WTC11 (cell line): Measurements from ENCODE around the gene ANO9. TPM values are rescaled to one million over a fixed set of nuclear protein-coding genes. Genes with fewer than 3 reads are reported as not detected.

Experiments
- ATAC-seq: fragments of 200-7000 bp; cut with Tn5 transposase; 2 replicates; pipeline ENCODE4 v1.10.0; 2021; ENCODE audit warnings: mild to moderate bottlenecking, moderate library complexity
- CTCF ChIA-PET: fragments of 300-600 bp; sonication (Branson Sonifier 250); formaldehyde crosslinking; loops from one replicate; lab custom pipeline; 2021; ENCODE audit warnings: antibody characterized with exemption; lab: Charles Lee
- POLR2A ChIA-PET: fragments of 350-600 bp; sonication (Branson Sonifier 250); formaldehyde crosslinking; loops from one replicate; lab custom pipeline; 2021; ENCODE audit warnings: antibody characterized with exemption; lab: Charles Lee
- DNase-seq: peaks from one replicate; pipeline ENCODE4 v3.0.0; 2021; ENCODE audit warnings: low spot score
- H3K27ac Mint-ChIP-seq: 2 replicates; pipeline ENCODE4 v1.8.0; 2021; ENCODE audit warnings: mixed read lengths
- H3K27me3 Mint-ChIP-seq: 2 replicates; pipeline ENCODE4 v1.8.0; 2021; ENCODE audit warnings: low read depth, mild to moderate bottlenecking, moderate library complexity, mixed read lengths
- H3K36me3 Mint-ChIP-seq: 2 replicates; pipeline ENCODE4 v1.8.0; 2021; ENCODE audit warnings: mixed read lengths
- H3K4me1 Mint-ChIP-seq: 2 replicates; pipeline ENCODE4 v1.8.0; 2022; ENCODE audit warnings: mixed read lengths
- H3K4me3 Mint-ChIP-seq: 2 replicates; pipeline ENCODE4 v1.8.0; 2021; ENCODE audit warnings: mild to moderate bottlenecking, moderate library complexity, mixed read lengths
- H3K9me3 Mint-ChIP-seq: 2 replicates; pipeline ENCODE4 v1.8.0; 2021; ENCODE audit warnings: mixed read lengths
- CREB1 ChIP-seq: sonication (generic); formaldehyde crosslinking; IDR thresholded peaks from 2 replicates; pipeline ENCODE4 v1.8.0; 2023; ENCODE audit warnings: mild to moderate bottlenecking, missing genetic modification reagents
- CREM ChIP-seq: sonication (generic); formaldehyde crosslinking; IDR thresholded peaks from 2 replicates; pipeline ENCODE4 v1.8.1; 2022; ENCODE audit warnings: mild to moderate bottlenecking, missing genetic modification reagents, moderate library complexity
- EMX1 ChIP-seq: fragments of 250-450 bp; sonication (Bioruptor Pico); IDR thresholded peaks from 2 replicates; pipeline ENCODE4 v1.8.0; 2021; ENCODE audit warnings: mild to moderate bottlenecking
- GABPB1 ChIP-seq: sonication (generic); formaldehyde crosslinking; IDR thresholded peaks from 2 replicates; pipeline ENCODE4 v1.8.1; 2023; ENCODE audit warnings: mild to moderate bottlenecking, missing genetic modification reagents
- GTF2I ChIP-seq: fragments of 250-450 bp; sonication (Bioruptor Pico); conservative IDR thresholded peaks from 2 replicates; pipeline ENCODE4 v1.4.0; 2021; ENCODE audit warnings: mild to moderate bottlenecking
- HMGA2 ChIP-seq: fragments of 250-450 bp; sonication (Bioruptor Pico); IDR thresholded peaks from 2 replicates; pipeline ENCODE4 v1.4.0; 2021; ENCODE audit warnings: mild to moderate bottlenecking, moderate library complexity
- JAZF1 ChIP-seq: fragments of 250-450 bp; sonication (Bioruptor Pico); IDR thresholded peaks from 2 replicates; pipeline ENCODE4 v1.9.0; 2021; ENCODE audit warnings: moderate library complexity, mild to moderate bottlenecking, inconsistent platforms
- MXD4 ChIP-seq: fragments of 250-450 bp; sonication (Bioruptor Pico); IDR thresholded peaks from 2 replicates; pipeline ENCODE4 v1.8.0; 2021; ENCODE audit warnings: mild to moderate bottlenecking, moderate library complexity, borderline replicate concordance
- NFATC4 ChIP-seq: fragments of 250-450 bp; sonication (Bioruptor Pico); IDR thresholded peaks from 2 replicates; pipeline ENCODE4 v1.9.0; 2021; ENCODE audit warnings: mild to moderate bottlenecking
- NR1H2 ChIP-seq: sonication (generic); formaldehyde crosslinking; IDR thresholded peaks from 2 replicates; pipeline ENCODE4 v1.9.0; 2021; ENCODE audit warnings: mild to moderate bottlenecking, moderate library complexity, missing genetic modification reagents
- NR2C2 ChIP-seq: sonication (generic); formaldehyde crosslinking; IDR thresholded peaks from 2 replicates; pipeline ENCODE4 v1.8.0; 2022; ENCODE audit warnings: mild to moderate bottlenecking, missing genetic modification reagents
- RORB ChIP-seq: fragments of 250-450 bp; sonication (Bioruptor Pico); IDR thresholded peaks from 2 replicates; pipeline ENCODE4 v1.9.0; 2021; ENCODE audit warnings: mild to moderate bottlenecking
- ZNF396 ChIP-seq: fragments of 250-450 bp; sonication (Bioruptor Pico); IDR thresholded peaks from 2 replicates; pipeline ENCODE4 v1.8.0; 2021; ENCODE audit warnings: mild to moderate bottlenecking, moderate library complexity, borderline replicate concordance
- ZNF416 ChIP-seq: fragments of 250-450 bp; sonication (Bioruptor Pico); IDR thresholded peaks from 2 replicates; pipeline ENCODE4 v1.9.0; 2021; ENCODE audit warnings: mild to moderate bottlenecking, inconsistent platforms
- total RNA-seq: library from RNA; stranded (reverse); gene quantifications from 3 replicates; pipeline ENCODE4 v1.2.3, GENCODE V29; 2021
- TF ChIP-seq, protein P1 (sequence below): sonication (generic); formaldehyde crosslinking; IDR thresholded peaks from 2 replicates; pipeline ENCODE4 v1.8.0; 2022; ENCODE audit warnings: mild to moderate bottlenecking, missing genetic modification reagents
- TF ChIP-seq, protein P2 (sequence below): fragments of 250-450 bp; sonication (Bioruptor Pico); IDR thresholded peaks from 2 replicates; pipeline ENCODE4 v1.8.0; 2021; ENCODE audit warnings: mild to moderate bottlenecking
- TF ChIP-seq, protein P3 (sequence below): fragments of 250-450 bp; sonication (Bioruptor Pico); IDR thresholded peaks from 2 replicates; pipeline ENCODE4 v1.9.0; 2021; ENCODE audit warnings: mild to moderate bottlenecking
- TF ChIP-seq, protein P4 (sequence below): sonication (generic); formaldehyde crosslinking; IDR thresholded peaks from 2 replicates; pipeline ENCODE4 v1.8.1; 2023; ENCODE audit warnings: mild to moderate bottlenecking, missing genetic modification reagents, moderate library complexity
- TF ChIP-seq, protein P5 (sequence below): sonication (generic); formaldehyde crosslinking; IDR thresholded peaks from 2 replicates; pipeline ENCODE4 v1.8.1; 2022; ENCODE audit warnings: mild to moderate bottlenecking, missing genetic modification reagents, moderate library complexity, borderline replicate concordance
- TF ChIP-seq, protein P6 (sequence below): sonication (generic); formaldehyde crosslinking; IDR thresholded peaks from 2 replicates; pipeline ENCODE4 v1.8.1; 2023; ENCODE audit warnings: mild to moderate bottlenecking, moderate library complexity, missing genetic modification reagents

The ANO9 gene
- total RNA-seq, 1 experiment from 2014 or later: 13.2 TPM

DNA sequence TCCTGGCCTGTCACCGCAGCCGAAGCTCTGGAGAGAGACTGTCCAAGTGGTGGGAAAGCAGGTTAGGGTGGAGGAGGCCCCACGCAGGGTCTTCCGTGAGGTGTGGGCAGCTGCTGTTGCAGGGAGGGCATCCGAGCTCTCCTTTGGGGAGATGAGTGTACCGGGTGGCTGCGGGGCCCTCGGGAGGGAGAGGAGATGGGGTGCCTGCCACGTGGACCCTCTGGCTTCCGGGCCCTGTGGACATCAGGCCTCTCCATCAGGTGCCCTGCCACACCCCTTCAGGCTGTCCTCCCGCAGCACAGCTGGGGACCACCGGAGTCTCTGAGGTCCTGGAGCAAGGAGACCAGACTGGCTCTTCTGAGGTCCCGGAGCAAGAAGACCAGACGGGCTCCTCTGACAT lies 9.9 kb upstream of the ANO9 start (continued):
- TF ChIP-seq CREM (CRISPR knock-in tag): no peak
- no peak for TF ChIP-seq MXD4 (CRISPR knock-in tag)
- TF ChIP-seq NFATC4 (CRISPR knock-in tag): no peak
- TF ChIP-seq JAZF1 (CRISPR knock-in tag): no peak
- no peak for TF ChIP-seq NR2C2 (CRISPR knock-in tag)
- TF ChIP-seq ZNF396: no peak
- TF ChIP-seq, protein P1, sequence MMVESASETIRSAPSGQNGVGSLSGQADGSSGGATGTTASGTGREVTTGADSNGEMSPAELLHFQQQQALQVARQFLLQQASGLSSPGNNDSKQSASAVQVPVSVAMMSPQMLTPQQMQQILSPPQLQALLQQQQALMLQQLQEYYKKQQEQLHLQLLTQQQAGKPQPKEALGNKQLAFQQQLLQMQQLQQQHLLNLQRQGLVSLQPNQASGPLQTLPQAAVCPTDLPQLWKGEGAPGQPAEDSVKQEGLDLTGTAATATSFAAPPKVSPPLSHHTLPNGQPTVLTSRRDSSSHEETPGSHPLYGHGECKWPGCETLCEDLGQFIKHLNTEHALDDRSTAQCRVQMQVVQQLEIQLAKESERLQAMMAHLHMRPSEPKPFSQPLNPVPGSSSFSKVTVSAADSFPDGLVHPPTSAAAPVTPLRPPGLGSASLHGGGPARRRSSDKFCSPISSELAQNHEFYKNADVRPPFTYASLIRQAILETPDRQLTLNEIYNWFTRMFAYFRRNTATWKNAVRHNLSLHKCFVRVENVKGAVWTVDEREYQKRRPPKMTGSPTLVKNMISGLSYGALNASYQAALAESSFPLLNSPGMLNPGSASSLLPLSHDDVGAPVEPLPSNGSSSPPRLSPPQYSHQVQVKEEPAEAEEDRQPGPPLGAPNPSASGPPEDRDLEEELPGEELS (CRISPR knock-in tag): no peak
- no peak for TF ChIP-seq HMGA2 (CRISPR knock-in tag)
- TF ChIP-seq, all 79 proteins: peak for 0

DNA sequence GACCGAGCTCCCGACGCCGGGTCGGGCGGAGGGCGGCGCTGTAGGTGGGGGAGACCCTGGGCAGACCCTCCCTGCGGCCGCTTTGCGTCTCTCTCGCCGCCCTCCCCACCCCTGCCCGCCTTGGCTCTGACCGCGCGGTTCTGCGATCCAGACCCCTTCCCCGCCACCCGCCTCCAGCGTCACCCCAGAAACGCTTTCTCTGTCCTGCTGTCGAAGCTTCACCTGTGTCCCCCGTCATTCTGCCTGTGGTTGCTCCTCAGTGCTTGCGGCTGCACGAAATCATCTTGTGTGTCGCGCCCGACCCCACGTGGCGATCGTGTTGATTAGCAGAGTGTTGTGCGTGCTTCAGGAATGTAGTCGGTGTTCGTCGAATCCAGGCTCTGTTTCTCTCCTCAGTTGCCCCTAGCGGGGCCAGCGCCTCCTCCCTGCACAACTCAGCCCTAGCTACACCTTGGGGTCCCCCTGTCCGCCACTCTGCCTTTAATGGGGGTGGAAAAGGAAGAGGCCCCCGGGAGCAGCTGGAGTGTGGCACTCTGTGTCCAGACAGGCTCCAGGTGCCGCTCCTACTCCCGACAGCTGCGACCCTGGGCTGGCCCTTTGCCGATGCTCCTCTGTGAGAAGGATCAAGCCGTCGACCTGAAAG lies 9.1 kb upstream of the ANO9 start:
- peak; percentile 59 for DNase-seq
- peak overlapping the region; percentile 99 for H3K4me3 Mint-ChIP-seq
- POLR2A ChIA-PET: no interaction called here

DNA sequence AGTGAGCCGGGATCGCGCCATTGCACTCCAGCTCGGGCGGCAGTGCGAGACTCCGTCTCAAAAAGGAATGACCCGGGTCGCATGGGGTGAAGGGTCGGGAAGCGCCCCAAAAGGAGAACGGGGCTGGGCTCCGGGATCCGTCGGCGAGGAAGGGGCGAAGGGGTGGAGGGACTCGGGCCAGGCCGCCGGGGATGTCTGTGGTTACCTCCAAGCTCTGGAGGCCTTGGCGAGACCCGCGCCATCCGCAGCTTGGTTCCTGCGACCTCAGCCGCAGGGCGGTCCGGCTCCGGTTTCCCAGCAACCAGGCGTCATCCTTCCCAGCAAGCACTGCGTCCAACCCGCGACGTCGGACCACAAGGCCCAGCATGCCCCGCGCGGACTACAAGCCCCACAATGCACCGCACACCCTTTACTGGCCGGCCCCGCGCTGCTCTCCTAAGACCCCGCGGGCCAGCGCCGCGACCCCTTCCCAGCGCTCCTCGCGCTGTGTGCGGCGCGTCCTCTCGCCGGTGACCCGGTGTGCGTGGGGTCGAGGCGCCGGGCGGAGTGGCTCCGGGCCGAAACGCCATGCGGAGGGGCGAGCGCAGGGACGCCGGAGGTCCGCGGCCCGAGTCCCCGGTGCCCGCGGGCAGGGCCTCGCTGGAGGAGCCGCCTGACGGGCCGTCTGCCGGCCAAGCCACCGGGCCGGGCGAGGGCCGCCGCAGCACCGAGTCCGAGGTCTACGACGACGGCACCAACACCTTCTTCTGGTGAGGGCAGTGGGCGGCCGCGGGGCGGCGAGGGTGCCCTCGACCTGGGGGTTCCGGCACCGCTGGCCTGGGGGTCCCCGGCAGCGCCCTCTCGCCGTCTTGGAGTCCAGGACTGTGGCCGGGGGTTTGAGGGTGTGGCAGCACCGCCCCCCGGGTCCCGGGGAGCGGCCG lies 8.3 kb upstream of the ANO9 start, which contains the start of gene PTDSS2:
PTDSS2 (plus strand) TSS at position 391 of the 920 bp plus-strand sequence; CDS start at position 568, 177 bp downstream.
- H3K9me3 Mint-ChIP-seq: no peaks in the 10 kb centered on the region
- H3K4me3 Mint-ChIP-seq: peak within 1 kb of the TSS; percentile 99
- DNase-seq: peak; percentile 98
- H3K4me1 Mint-ChIP-seq: peaks cover 22% of the 10 kb centered on the region
- peak; percentile 85 for ATAC-seq
- peak within 1 kb of the TSS; percentile 92 for H3K27ac Mint-ChIP-seq
- H3K27me3 Mint-ChIP-seq: peaks cover 3% of the 10 kb centered on the region; the same call in 1 of the 2 replicates
- H3K36me3 Mint-ChIP-seq: peaks cover 19% of the 10 kb centered on the region; the same call in 1 of the 2 replicates
- ChIA-PET CTCF (interaction anchor here (0.6 to 5.9 kb wide), 15 partner anchors 10 to 200 kb away, joined by 3 to 71 read pairs (median 8); partner anchors contain the start of genes RNH1 and SIGIRR), POLR2A (interaction anchor here (0.5 to 1.8 kb wide), 4 partner anchors 15 to 57 kb away, joined by 4 to 9 read pairs (median 5); partner anchors contain the start of gene RNH1)
- TF ChIP-seq, protein P2, sequence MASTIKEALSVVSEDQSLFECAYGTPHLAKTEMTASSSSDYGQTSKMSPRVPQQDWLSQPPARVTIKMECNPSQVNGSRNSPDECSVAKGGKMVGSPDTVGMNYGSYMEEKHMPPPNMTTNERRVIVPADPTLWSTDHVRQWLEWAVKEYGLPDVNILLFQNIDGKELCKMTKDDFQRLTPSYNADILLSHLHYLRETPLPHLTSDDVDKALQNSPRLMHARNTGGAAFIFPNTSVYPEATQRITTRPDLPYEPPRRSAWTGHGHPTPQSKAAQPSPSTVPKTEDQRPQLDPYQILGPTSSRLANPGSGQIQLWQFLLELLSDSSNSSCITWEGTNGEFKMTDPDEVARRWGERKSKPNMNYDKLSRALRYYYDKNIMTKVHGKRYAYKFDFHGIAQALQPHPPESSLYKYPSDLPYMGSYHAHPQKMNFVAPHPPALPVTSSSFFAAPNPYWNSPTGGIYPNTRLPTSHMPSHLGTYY (CRISPR knock-in tag): no peak
- no peak for TF ChIP-seq ZNF416 (CRISPR knock-in tag)
- TF ChIP-seq, protein P3, sequence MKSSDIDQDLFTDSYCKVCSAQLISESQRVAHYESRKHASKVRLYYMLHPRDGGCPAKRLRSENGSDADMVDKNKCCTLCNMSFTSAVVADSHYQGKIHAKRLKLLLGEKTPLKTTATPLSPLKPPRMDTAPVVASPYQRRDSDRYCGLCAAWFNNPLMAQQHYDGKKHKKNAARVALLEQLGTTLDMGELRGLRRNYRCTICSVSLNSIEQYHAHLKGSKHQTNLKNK (CRISPR knock-in tag): no peak
- TF ChIP-seq, protein P4, sequence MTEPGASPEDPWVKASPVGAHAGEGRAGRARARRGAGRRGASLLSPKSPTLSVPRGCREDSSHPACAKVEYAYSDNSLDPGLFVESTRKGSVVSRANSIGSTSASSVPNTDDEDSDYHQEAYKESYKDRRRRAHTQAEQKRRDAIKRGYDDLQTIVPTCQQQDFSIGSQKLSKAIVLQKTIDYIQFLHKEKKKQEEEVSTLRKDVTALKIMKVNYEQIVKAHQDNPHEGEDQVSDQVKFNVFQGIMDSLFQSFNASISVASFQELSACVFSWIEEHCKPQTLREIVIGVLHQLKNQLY (CRISPR knock-in tag): no peak
- TF ChIP-seq GTF2I (CRISPR knock-in tag): no peak
- TF ChIP-seq, protein P5, sequence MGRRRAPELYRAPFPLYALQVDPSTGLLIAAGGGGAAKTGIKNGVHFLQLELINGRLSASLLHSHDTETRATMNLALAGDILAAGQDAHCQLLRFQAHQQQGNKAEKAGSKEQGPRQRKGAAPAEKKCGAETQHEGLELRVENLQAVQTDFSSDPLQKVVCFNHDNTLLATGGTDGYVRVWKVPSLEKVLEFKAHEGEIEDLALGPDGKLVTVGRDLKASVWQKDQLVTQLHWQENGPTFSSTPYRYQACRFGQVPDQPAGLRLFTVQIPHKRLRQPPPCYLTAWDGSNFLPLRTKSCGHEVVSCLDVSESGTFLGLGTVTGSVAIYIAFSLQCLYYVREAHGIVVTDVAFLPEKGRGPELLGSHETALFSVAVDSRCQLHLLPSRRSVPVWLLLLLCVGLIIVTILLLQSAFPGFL (CRISPR knock-in tag): no peak; the same call in 1 of the 2 replicates
- TF ChIP-seq NR1H2 (CRISPR knock-in tag): no peak
- peak; percentile 79 for TF ChIP-seq NR2C2 (CRISPR knock-in tag)
- no peak for TF ChIP-seq EMX1 (CRISPR knock-in tag)

More for the DNA sequence above, 9.1 kb upstream of the ANO9 start:
- no peak for ATAC-seq
- H3K4me1 Mint-ChIP-seq: peaks cover 28% of the 10 kb centered on the region
- peak overlapping the region; percentile 86 for H3K27ac Mint-ChIP-seq
- H3K27me3 Mint-ChIP-seq: peaks cover 3% of the 10 kb centered on the region; the same call in 1 of the 2 replicates
- H3K9me3 Mint-ChIP-seq: no peaks in the 10 kb centered on the region
- CTCF ChIA-PET: interaction anchor here (0.6 to 5.9 kb wide), 7 partner anchors 11 to 200 kb away, joined by 3 to 71 read pairs (median 8); no protein-coding TSS in a partner anchor
- H3K36me3 Mint-ChIP-seq: peaks cover 19% of the 10 kb centered on the region; the same call in 1 of the 2 replicates
- TF ChIP-seq CREB1 (CRISPR knock-in tag): no peak
- 0 out of 2 replicates have a peak, but pooled peaks have one; percentile 20 for TF ChIP-seq GABPB1 (CRISPR knock-in tag)
- TF ChIP-seq, protein P1 (CRISPR knock-in tag): no peak
- TF ChIP-seq, protein P6, sequence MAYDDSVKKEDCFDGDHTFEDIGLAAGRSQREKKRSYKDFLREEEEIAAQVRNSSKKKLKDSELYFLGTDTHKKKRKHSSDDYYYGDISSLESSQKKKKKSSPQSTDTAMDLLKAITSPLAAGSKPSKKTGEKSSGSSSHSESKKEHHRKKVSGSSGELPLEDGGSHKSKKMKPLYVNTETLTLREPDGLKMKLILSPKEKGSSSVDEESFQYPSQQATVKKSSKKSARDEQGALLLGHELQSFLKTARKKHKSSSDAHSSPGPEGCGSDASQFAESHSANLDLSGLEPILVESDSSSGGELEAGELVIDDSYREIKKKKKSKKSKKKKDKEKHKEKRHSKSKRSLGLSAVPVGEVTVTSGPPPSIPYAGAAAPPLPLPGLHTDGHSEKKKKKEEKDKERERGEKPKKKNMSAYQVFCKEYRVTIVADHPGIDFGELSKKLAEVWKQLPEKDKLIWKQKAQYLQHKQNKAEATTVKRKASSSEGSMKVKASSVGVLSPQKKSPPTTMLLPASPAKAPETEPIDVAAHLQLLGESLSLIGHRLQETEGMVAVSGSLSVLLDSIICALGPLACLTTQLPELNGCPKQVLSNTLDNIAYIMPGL: 0 out of 2 replicates have a peak, but pooled peaks have one; percentile 15
- TF ChIP-seq RORB (CRISPR knock-in tag): no peak
